Dendritic cell treated with granulocyte-macrophage colony-stimulating factor and Interleukin-4, amounts not matched to agents 40 ng/mL and 50 ng/mL, for 4 days (primary cell): Measurements from ENCODE around the gene NFASC.

Source experiments
- H3K27ac Mint-ChIP-seq: one replicate; pipeline ENCODE4 v1.8.0; 2022; ENCODE audit warnings: mild to moderate bottlenecking, mixed read lengths
- H3K27me3 Mint-ChIP-seq: one replicate; pipeline ENCODE4 v1.8.0; 2022; ENCODE audit warnings: mild to moderate bottlenecking, mixed read lengths
- H3K36me3 Mint-ChIP-seq: one replicate; pipeline ENCODE4 v1.8.0; 2022; ENCODE audit warnings: low read depth, mixed read lengths
- H3K4me1 Mint-ChIP-seq: one replicate; pipeline ENCODE4 v1.8.0; 2022; ENCODE audit warnings: low read depth, mixed read lengths
- H3K4me3 Mint-ChIP-seq: one replicate; pipeline ENCODE4 v1.8.0; 2022; ENCODE audit warnings: mild to moderate bottlenecking, moderate library complexity, mixed read lengths
- H3K9me3 Mint-ChIP-seq: one replicate; pipeline ENCODE4 v1.8.0; 2022; ENCODE audit warnings: mixed read lengths
- intact Hi-C: fragments of 100-400 bp; cut with micrococcal nuclease; formaldehyde crosslinking; loops from one replicate; pipeline ENCODE4 v1.15.0; 2022

NFASC gene

GRCh38 chr1:205002705-205003104 lies 132.0 kb downstream of the NFASC start:
- Mint-ChIP-seq H3K4me3 (no peak overlapping the region), H3K27me3 (no peaks in the 10 kb centered on the region), H3K36me3 (no peaks in the 10 kb centered on the region), H3K9me3 (no peaks in the 10 kb centered on the region), H3K27ac (no peak overlapping the region), H3K4me1 (no peaks in the 10 kb centered on the region)
- intact Hi-C loops: no loop called here

GRCh38 chr1:205003358-205004131 lies 132.9 kb downstream of the NFASC start:
- no peaks in the 10 kb centered on the region for H3K4me1 Mint-ChIP-seq
- intact Hi-C loops: no loop called here
- no peak overlapping the region for H3K27ac Mint-ChIP-seq
- no peaks in the 10 kb centered on the region for H3K27me3 Mint-ChIP-seq
- H3K36me3 Mint-ChIP-seq: no peaks in the 10 kb centered on the region
- no peak overlapping the region for H3K4me3 Mint-ChIP-seq
- H3K9me3 Mint-ChIP-seq: no peaks in the 10 kb centered on the region

GRCh38 chr1:205004351-205004750 lies 133.7 kb downstream of the NFASC start:
- Mint-ChIP-seq H3K27me3 (no peaks in the 10 kb centered on the region), H3K36me3 (no peaks in the 10 kb centered on the region), H3K4me3 (no peak overlapping the region), H3K9me3 (no peaks in the 10 kb centered on the region), H3K27ac (no peak overlapping the region), H3K4me1 (no peaks in the 10 kb centered on the region)
- intact Hi-C loops: no loop called here

GRCh38 chr1:205008896-205009295 lies 138.2 kb downstream of the NFASC start:
- no peak overlapping the region for H3K27ac Mint-ChIP-seq
- no peaks in the 10 kb centered on the region for H3K36me3 Mint-ChIP-seq
- intact Hi-C loops: no loop called here
- peaks cover under 1% of the 10 kb centered on the region for H3K4me1 Mint-ChIP-seq
- no peaks in the 10 kb centered on the region for H3K9me3 Mint-ChIP-seq
- no peaks in the 10 kb centered on the region for H3K27me3 Mint-ChIP-seq
- no peak overlapping the region for H3K4me3 Mint-ChIP-seq

GRCh38 chr1:205009670-205010069 lies 139.0 kb downstream of the NFASC start:
- H3K4me1 Mint-ChIP-seq: peaks cover 8% of the 10 kb centered on the region
- H3K27ac Mint-ChIP-seq: no peak overlapping the region
- no peaks in the 10 kb centered on the region for H3K27me3 Mint-ChIP-seq
- no peaks in the 10 kb centered on the region for H3K9me3 Mint-ChIP-seq
- no peak overlapping the region for H3K4me3 Mint-ChIP-seq
- no peaks in the 10 kb centered on the region for H3K36me3 Mint-ChIP-seq
- intact Hi-C loops: no loop called here

- Mint-ChIP-seq H3K4me1 (peaks cover 12% of the 10 kb centered on the region), H3K27ac (no peak overlapping the region)
- intact Hi-C loops: no loop called here
Measured at GRCh38 chr1:205012391-205013140, 141.9 kb downstream of the NFASC start.

GRCh38 chr1:205013683-205014367 lies 143.2 kb downstream of the NFASC start:
- Mint-ChIP-seq H3K4me3 (no peak overlapping the region), H3K27ac (no peak overlapping the region), H3K36me3 (no peaks in the 10 kb centered on the region), H3K4me1 (peaks cover 12% of the 10 kb centered on the region), H3K27me3 (no peaks in the 10 kb centered on the region), H3K9me3 (no peaks in the 10 kb centered on the region)
- intact Hi-C loops: no loop called here

More at GRCh38 chr1:205012391-205013140, 141.9 kb downstream of the NFASC start:
- no peaks in the 10 kb centered on the region for H3K9me3 Mint-ChIP-seq
- H3K4me3 Mint-ChIP-seq: no peak overlapping the region
- no peaks in the 10 kb centered on the region for H3K27me3 Mint-ChIP-seq
- no peaks in the 10 kb centered on the region for H3K36me3 Mint-ChIP-seq

- Mint-ChIP-seq H3K9me3 (no peaks in the 10 kb centered on the region), H3K27me3 (no peaks in the 10 kb centered on the region), H3K36me3 (no peaks in the 10 kb centered on the region), H3K4me1 (peaks cover 12% of the 10 kb centered on the region), H3K27ac (no peak overlapping the region), H3K4me3 (no peak overlapping the region)
- intact Hi-C loops: no loop called here
Measured at GRCh38 chr1:205014783-205015182, 144.1 kb downstream of the NFASC start.

GRCh38 chr1:205015241-205015640 lies 144.6 kb downstream of the NFASC start:
- Mint-ChIP-seq H3K36me3 (no peaks in the 10 kb centered on the region), H3K27me3 (no peaks in the 10 kb centered on the region), H3K9me3 (no peaks in the 10 kb centered on the region), H3K4me1 (peaks cover 12% of the 10 kb centered on the region), H3K4me3 (no peak overlapping the region), H3K27ac (no peak overlapping the region)
- intact Hi-C loops: no loop called here

GRCh38 chr1:205016075-205016474 lies 145.4 kb downstream of the NFASC start:
- H3K4me1 Mint-ChIP-seq: peaks cover 12% of the 10 kb centered on the region
- H3K4me3 Mint-ChIP-seq: no peak overlapping the region
- no peaks in the 10 kb centered on the region for H3K9me3 Mint-ChIP-seq
- H3K27me3 Mint-ChIP-seq: peaks cover under 1% of the 10 kb centered on the region
- H3K36me3 Mint-ChIP-seq: no peaks in the 10 kb centered on the region
- no peak overlapping the region for H3K27ac Mint-ChIP-seq
- intact Hi-C loops: no loop called here

GRCh38 chr1:205016584-205016983 lies 145.9 kb downstream of the NFASC start:
- Mint-ChIP-seq H3K27me3 (peaks cover 2% of the 10 kb centered on the region), H3K36me3 (no peaks in the 10 kb centered on the region), H3K4me1 (peaks cover 12% of the 10 kb centered on the region), H3K9me3 (no peaks in the 10 kb centered on the region), H3K4me3 (no peak overlapping the region), H3K27ac (no peak overlapping the region)
- intact Hi-C loops: no loop called here

- Mint-ChIP-seq H3K4me3 (no peak overlapping the region), H3K4me1 (peaks cover 12% of the 10 kb centered on the region), H3K27me3 (peaks cover 2% of the 10 kb centered on the region), H3K36me3 (no peaks in the 10 kb centered on the region), H3K9me3 (no peaks in the 10 kb centered on the region), H3K27ac (no peak overlapping the region)
- intact Hi-C loops: no loop called here
Measured at GRCh38 chr1:205017001-205017400, 146.3 kb downstream of the NFASC start.

GRCh38 chr1:205017766-205018165 lies 147.1 kb downstream of the NFASC start:
- H3K4me1 Mint-ChIP-seq: peaks cover 12% of the 10 kb centered on the region
- peaks cover 6% of the 10 kb centered on the region for H3K27me3 Mint-ChIP-seq
- no peaks in the 10 kb centered on the region for H3K36me3 Mint-ChIP-seq
- H3K9me3 Mint-ChIP-seq: no peaks in the 10 kb centered on the region
- intact Hi-C loops: no loop called here
- no peak overlapping the region for H3K4me3 Mint-ChIP-seq
- no peak overlapping the region for H3K27ac Mint-ChIP-seq

GRCh38 chr1:205018381-205018780 lies 147.7 kb downstream of the NFASC start:
- no peak overlapping the region for H3K27ac Mint-ChIP-seq

More at GRCh38 chr1:205018381-205018780, 147.7 kb downstream of the NFASC start:
- Mint-ChIP-seq H3K27me3 (peaks cover 6% of the 10 kb centered on the region), H3K9me3 (no peaks in the 10 kb centered on the region), H3K36me3 (no peaks in the 10 kb centered on the region), H3K4me3 (no peak overlapping the region), H3K4me1 (peaks cover 12% of the 10 kb centered on the region)
- intact Hi-C loops: no loop called here
